ENCODE measurements around the gene WWOX. TPM values are rescaled to one million over a fixed set of nuclear protein-coding genes. Genes with fewer than 3 reads are reported as not detected.

The WWOX gene
- total RNA-seq, 1 donor: 8.2 TPM

DNA sequence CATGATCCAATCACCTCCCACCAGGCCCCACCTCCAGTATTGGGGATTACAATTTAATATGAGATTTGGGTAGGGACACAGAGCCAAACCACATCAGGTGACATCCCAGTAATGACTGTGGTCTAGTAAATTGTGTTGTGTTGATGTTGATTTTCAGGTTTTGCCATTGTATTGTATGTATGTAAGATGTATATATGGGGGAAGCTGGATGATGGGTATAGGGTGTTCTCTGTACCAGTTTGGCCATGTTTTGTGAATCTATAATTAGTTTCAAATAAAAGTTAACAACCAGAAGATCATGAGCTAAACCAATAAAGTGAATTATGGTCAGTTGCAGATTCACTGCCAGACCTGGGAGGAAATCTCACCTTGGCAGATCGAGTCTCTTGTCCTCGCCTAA is 283.7 kb downstream of the WWOX start:
- no peak for TF ChIP-seq CTCF (IDR thresholded peaks at IDR 0.05; ENCODE audit: insufficient read depth, low read depth, low read length)
- H3K4me3 ChIP-seq (ENCODE audit: low read depth, low read length): no peak overlapping the region
- DNase-seq (ENCODE audit: low read depth): no peak

- DNase-seq (ENCODE audit: low read depth): peak; percentile 26
- H3K4me3 ChIP-seq (ENCODE audit: low read depth, low read length): no peak overlapping the region
- TF ChIP-seq CTCF (IDR thresholded peaks at IDR 0.05; ENCODE audit: insufficient read depth, low read depth, low read length): no peak
Measured at GRCh38 chr16:78385086-78385805, 285.8 kb downstream of the WWOX start.

DNA sequence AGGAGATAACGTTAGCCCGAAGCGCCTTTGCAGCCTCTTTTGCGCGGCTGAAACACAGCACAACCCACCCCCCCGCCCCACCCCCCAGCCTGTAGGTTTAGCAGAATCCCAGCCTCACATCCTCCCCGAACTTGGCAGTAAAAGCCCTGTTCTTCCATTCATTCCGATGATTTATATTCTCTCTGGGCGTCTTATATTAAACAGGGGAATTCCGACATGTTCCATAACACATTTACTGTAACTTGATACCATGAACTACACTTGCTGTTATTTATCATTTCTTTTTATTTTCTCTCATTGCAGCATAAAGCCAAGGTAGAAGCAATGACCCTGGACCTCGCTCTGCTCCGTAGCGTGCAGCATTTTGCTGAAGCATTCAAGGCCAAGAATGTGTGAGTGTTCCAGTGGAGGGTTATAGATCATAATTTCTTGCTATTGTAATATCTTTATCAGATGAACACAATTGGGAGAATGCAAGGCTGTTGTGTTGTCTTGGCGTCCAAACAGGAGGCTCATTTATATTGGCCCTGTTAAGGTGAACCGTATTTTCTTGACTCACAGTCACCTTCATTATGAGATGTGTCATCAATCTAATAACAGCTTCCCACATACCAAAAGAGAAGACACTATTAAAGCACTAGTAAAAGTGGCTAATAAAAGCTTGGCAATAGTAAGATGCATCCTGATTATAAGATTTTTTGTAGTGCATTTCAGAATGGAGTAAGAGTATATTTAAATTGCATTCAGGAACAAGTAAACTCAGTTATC is 287.3 kb downstream of the WWOX start:
- no peak for TF ChIP-seq CTCF (IDR thresholded peaks at IDR 0.05; ENCODE audit: insufficient read depth, low read depth, low read length)
- DNase-seq (ENCODE audit: low read depth): peak; percentile 33
- H3K4me3 ChIP-seq (ENCODE audit: low read depth, low read length): no peak overlapping the region

- no peak for TF ChIP-seq CTCF (IDR thresholded peaks at IDR 0.05; ENCODE audit: insufficient read depth, low read depth, low read length)
- DNase-seq (ENCODE audit: low read depth): no peak
- H3K4me3 ChIP-seq (ENCODE audit: low read depth, low read length): no peak overlapping the region
Measured at GRCh38 chr16:78389009-78389498, 289.6 kb downstream of the WWOX start.

DNA sequence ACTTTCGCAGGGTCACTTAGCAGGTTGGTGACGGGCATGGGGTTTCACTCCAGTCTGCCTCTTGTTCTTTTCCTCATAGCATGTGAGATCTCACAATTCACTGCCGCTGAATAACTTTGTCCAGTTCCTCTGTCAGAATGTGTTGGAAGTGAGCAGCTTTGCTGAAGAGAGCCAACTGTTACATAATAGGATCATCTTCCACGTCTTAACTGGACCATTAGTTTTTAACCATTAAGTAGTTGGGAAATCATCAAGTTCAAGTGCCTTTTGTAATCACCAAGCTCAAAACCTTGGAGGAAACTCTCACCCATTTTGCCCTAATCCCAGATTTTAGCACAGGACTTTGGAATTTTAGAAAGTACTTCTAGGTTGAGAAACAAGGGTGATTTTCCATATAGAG is 290.6 kb downstream of the WWOX start:
- no peak for TF ChIP-seq CTCF (IDR thresholded peaks at IDR 0.05; ENCODE audit: insufficient read depth, low read depth, low read length)
- DNase-seq (ENCODE audit: low read depth): peak; percentile 73
- H3K4me3 ChIP-seq (ENCODE audit: low read depth, low read length): no peak overlapping the region

DNA sequence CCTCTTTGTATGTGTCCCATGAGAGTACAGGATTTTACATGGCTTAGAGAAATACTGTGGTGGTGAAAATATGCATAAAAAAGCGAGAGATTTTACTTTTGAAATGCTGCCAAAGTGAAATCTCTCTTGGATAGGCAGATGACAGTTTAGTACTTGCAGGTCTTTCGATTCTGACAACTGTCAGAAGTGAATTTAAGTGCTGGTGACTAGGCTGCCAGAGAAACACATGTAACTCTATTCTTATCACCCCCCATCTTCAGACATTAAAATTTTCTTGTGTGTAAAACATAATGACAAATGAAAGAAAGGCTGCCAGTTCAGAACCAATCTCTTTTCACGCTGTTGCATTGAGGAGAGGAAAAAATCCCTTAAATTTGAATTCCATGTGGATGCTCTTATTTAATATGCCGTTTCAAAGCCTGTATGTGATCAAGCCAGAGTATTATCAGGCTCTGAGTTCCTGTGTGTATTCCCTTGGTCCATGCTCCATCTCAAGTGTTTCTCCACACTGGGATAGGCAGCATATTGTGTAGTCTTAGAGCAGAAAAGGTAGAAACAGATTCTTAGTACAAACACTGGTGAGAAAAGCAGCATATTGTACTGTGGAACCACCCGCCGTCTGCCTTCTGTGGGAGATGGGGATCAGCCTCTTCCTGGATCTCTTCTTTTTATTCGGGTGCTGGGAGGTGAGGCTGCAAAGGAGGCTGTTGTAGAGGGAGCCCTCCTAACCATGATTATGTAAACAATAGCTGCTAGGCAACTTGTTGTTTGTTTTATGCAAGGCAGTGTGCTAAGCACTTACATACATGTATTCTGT is 291.3 kb downstream of the WWOX start:
- no peak overlapping the region for H3K4me3 ChIP-seq (ENCODE audit: low read depth, low read length)
- no peak for DNase-seq (ENCODE audit: low read depth)
- TF ChIP-seq CTCF (IDR thresholded peaks at IDR 0.05; ENCODE audit: insufficient read depth, low read depth, low read length): no peak
